Colonic mucosa (tissue), 4 donors: ENCODE results near the gene PSME3. TPM values are rescaled to one million over a fixed set of nuclear protein-coding genes. Genes with fewer than 3 reads are reported as not detected.

ENCODE experiments used
- DNase-seq: peaks from one replicate; pipeline ENCODE4 v3.0.0-alpha.2; 2020
- H3K27ac ChIP-seq: fragments of 200-600 bp; one replicate; pipeline ENCODE4 v1.8.0; 2021
- H3K27me3 ChIP-seq: fragments of 200-600 bp; one replicate; pipeline ENCODE4 v1.8.0; 2021
- H3K36me3 ChIP-seq: fragments of 200-600 bp; one replicate; pipeline ENCODE4 v1.8.0; 2021
- H3K4me1 ChIP-seq: fragments of 200-600 bp; one replicate; pipeline ENCODE4 v1.8.0; 2021; ENCODE audit warnings: mild to moderate bottlenecking
- H3K4me3 ChIP-seq: fragments of 200-600 bp; one replicate; pipeline ENCODE4 v1.8.0; 2021
- H3K9ac ChIP-seq, 2 donors: one replicate each; pipeline ENCODE4 v1.7.0; 2013; ENCODE audit warnings: control low read depth in 2 of 2, low read depth in 2 of 2, low read length in 2 of 2
- H3K9me3 ChIP-seq: fragments of 200-600 bp; one replicate; pipeline ENCODE4 v1.8.0; 2021
- intact Hi-C: fragments of 100-400 bp; cut with DNase I; formaldehyde crosslinking; loops from one replicate; pipeline ENCODE4 v1.14.1; 2022
- total RNA-seq, 2 donors: library from RNA; stranded (reverse); fragmentation: NEBNext Ultra II Directional in 1 of 2; extraction: Animal tissue kit (Norgen Biotek cat#: 25700) in 1 of 2; gene quantifications; one replicate each; pipeline ENCODE4 v1.2.1, GENCODE V29; 2021
- TF ChIP-seq, protein P1 (sequence below): fragments of 200-600 bp; IDR thresholded peaks from one replicate; pipeline ENCODE4 v1.8.0; 2022; ENCODE audit warnings: antibody characterized with exemption, mild to moderate bottlenecking
- donor health status: healthy.
- donor health status: DM: no; HTN: no; CAD: no.
- donor health status: DM: no; HTN: no; CAD: no.

The PSME3 gene
- total RNA-seq, 2 donors from 2014 or later = 86.4 to 163 TPM

DNA sequence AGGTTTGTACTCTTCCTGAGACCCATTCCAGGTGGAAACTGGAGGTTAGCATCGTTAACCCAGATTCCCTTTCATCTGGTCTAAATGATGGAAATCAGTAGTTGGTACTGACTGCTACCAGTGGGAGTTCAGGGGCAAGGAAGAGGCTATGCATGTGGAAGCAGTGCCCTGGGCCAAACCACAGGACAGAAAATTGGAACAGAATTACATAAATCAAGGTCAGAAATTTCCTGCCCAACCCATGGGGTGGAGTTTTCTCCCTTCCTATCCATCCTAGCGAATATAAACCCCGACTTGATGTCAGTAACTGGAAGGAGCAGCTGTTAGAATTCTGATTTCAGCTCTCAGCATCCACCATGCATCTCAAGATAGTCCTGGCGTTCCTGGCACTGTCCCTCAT, 11.1 kb downstream of the PSME3 start, which contains the start of gene AOC2:
Gene AOC2 (plus strand): TSS at position 310 of the 400 bp plus-strand sequence. CDS start 47 bp downstream, at position 357.
- no peaks in the 10 kb centered on the region for H3K27me3 ChIP-seq
- H3K36me3 ChIP-seq = peaks cover 10% of the 10 kb centered on the region
- DNase-seq = no peak
- H3K9ac ChIP-seq = no peak within 1 kb of the TSS
- no peaks in the 10 kb centered on the region for H3K9me3 ChIP-seq
- TF ChIP-seq, protein P1, sequence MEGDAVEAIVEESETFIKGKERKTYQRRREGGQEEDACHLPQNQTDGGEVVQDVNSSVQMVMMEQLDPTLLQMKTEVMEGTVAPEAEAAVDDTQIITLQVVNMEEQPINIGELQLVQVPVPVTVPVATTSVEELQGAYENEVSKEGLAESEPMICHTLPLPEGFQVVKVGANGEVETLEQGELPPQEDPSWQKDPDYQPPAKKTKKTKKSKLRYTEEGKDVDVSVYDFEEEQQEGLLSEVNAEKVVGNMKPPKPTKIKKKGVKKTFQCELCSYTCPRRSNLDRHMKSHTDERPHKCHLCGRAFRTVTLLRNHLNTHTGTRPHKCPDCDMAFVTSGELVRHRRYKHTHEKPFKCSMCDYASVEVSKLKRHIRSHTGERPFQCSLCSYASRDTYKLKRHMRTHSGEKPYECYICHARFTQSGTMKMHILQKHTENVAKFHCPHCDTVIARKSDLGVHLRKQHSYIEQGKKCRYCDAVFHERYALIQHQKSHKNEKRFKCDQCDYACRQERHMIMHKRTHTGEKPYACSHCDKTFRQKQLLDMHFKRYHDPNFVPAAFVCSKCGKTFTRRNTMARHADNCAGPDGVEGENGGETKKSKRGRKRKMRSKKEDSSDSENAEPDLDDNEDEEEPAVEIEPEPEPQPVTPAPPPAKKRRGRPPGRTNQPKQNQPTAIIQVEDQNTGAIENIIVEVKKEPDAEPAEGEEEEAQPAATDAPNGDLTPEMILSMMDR = no peak
- intact Hi-C loops = no loop called here
- H3K4me3 ChIP-seq = no peak within 1 kb of the TSS
- H3K27ac ChIP-seq = no peak within 1 kb of the TSS
- no peaks in the 10 kb centered on the region for H3K4me1 ChIP-seq

- no peak for DNase-seq
- TF ChIP-seq, protein P1 = no peak
- Histone ChIP-seq H3K36me3 (peaks cover 10% of the 10 kb centered on the region), H3K9me3 (no peaks in the 10 kb centered on the region), H3K4me1 (no peaks in the 10 kb centered on the region), H3K27ac (no peak overlapping the region), H3K27me3 (no peaks in the 10 kb centered on the region), H3K4me3 (no peak overlapping the region), H3K9ac (no peak overlapping the region)
- intact Hi-C loops = no loop called here
Measured at GRCh38 chr17:42844761-42845555, 11.8 kb downstream of the PSME3 start.

GRCh38 chr17:42845556-42845917, 12.3 kb downstream of the PSME3 start:
- no peak overlapping the region for H3K9ac ChIP-seq
- H3K27ac ChIP-seq = no peak overlapping the region
- TF ChIP-seq, protein P1 = no peak
- no peaks in the 10 kb centered on the region for H3K27me3 ChIP-seq
- H3K4me3 ChIP-seq = no peak overlapping the region
- intact Hi-C loops = no loop called here
- no peaks in the 10 kb centered on the region for H3K4me1 ChIP-seq
- H3K9me3 ChIP-seq = no peaks in the 10 kb centered on the region
- peaks cover 10% of the 10 kb centered on the region for H3K36me3 ChIP-seq
- no peak for DNase-seq

DNA sequence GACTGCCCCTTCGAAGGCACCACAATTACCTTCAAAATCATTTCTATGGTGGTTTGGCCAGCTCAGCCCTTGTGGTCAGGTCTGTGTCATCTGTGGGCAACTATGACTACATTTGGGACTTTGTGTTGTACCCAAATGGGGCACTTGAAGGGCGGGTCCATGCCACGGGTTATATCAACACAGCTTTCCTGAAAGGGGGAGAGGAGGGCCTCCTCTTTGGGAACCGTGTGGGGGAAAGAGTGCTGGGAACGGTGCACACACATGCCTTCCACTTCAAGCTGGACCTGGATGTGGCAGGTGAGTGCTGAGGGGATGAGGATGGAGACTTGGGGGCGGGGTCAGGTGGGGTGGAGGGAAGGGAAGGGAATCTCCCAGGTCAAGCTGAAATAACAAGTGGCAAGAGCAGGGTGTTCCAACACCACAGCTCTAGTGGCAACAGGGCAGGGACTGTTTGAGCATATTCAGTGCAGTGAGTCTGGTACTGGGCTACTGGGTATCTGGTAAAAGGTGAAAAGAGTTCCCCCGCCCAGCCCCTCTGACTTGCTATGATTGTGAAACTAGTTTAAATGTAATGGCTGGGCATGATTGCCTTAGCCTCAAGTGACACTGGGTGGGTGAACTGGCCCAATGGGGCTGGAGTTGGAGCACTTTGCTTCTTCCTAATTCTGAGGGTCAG, 12.9 kb downstream of the PSME3 start:
- H3K9ac ChIP-seq = no peak overlapping the region
- peaks cover 10% of the 10 kb centered on the region for H3K36me3 ChIP-seq
- DNase-seq = no peak
- TF ChIP-seq, protein P1 = no peak
- no peaks in the 10 kb centered on the region for H3K27me3 ChIP-seq
- no peak overlapping the region for H3K4me3 ChIP-seq
- no peaks in the 10 kb centered on the region for H3K9me3 ChIP-seq
- intact Hi-C loops = no loop called here
- H3K4me1 ChIP-seq = no peaks in the 10 kb centered on the region
- H3K27ac ChIP-seq = no peak overlapping the region

DNA sequence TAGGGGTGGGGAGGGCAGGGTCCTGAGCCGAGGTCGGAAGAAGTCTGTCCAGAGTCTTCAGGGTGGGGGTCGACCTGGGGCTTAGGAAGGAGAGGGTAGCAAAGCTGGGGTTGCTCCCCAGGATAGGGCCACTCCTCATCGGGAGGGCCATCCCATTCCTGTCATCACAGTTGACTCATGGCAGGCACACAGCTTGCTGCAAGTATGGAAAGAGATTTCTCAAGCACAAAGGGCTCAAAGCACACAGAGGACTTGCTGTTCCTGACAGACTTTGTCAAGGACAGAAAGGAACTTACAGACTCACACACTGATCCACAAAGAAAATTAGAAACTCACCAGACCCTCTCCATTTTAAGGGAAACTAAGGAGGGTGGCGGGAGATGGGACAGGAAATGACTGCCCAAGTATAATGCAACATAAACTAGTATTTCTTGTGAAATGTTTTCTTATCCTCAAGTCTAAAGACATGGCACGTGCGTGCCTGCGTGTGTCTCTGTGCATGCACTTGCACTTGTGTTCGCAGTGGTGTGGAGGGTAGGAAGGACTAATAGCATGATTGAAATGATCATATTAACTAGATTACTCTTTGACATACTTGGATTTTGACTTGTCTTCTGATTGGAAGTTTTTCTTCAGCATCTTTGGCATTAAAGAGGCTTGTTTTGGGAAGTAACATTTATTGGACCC, 13.5 kb downstream of the PSME3 start:
- no peak overlapping the region for H3K4me3 ChIP-seq
- peaks cover 10% of the 10 kb centered on the region for H3K36me3 ChIP-seq
- no peaks in the 10 kb centered on the region for H3K9me3 ChIP-seq
- intact Hi-C loops = no loop called here
- no peaks in the 10 kb centered on the region for H3K4me1 ChIP-seq
- DNase-seq = no peak
- H3K27me3 ChIP-seq = no peaks in the 10 kb centered on the region
- no peak overlapping the region for H3K9ac ChIP-seq
- TF ChIP-seq, protein P1 = no peak
- H3K27ac ChIP-seq = no peak overlapping the region
